GM19328 (cell line): ENCODE measurements around the gene MAP7.
"Not testable (repeated sequence)": the region's sequence is repeated elsewhere in the genome, so short reads cannot be mapped to it uniquely, and the experiment has no call there.

Experiments
- ATAC-seq: cut with Tn5 transposase; IDR thresholded peaks from one replicate; pipeline ENCODE4 v1.9.1; 2021; ENCODE audit warnings: mild to moderate bottlenecking, moderate library complexity; ENCODE audit not compliant: unreplicated experiment

MAP7 gene

DNA sequence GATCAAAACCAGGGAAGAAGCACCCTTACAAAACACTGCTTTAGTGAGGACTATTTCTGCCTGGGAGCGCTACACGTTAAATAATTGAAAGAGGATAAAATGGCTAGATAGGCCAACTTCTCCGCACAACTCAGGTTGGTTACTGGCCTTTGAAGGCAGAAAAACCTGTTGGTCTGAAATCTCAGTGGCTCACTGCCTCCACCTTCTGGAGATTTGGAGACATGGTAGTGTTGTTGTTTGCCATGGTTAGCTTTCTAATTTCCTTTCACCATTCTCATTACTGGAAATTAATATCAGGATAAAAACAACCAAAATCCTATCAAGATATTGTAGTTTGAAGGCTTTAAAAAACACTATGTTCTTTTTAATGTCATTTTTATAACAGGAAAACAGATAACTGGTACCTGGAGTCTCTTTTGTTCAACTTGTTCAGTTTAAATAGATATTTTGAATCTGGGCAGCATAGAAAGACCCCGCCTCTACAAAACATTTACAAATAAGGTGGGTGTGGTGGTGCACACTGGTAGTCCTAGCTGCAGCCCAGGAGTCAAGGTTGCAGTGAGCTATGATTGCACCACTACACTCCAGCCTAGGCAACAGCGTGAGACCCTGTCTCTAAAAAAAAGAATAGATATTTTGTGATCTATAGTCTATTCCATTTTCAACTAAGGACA lies 233.1 kb downstream of the MAP7 start:
- no peak for ATAC-seq

DNA sequence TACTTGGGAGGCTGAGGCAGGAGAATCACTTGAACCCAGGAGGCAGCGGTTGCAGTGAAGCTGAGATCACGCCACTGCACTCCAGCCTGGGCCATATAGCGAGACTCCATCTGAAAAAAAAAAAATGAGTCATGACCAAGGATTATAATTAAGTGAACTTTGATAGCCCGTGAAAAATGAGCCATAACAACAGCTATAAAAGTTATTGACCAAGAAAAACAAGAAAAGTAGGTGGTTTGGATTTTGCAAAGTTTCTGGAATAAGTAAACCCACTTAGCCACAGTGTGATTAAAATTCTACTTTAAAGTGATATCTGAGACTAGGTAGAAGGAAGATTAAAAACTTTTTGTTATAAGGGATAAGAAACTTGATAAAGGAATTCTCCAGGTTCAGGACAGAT lies 234.6 kb downstream of the MAP7 start:
- no peak for ATAC-seq

DNA sequence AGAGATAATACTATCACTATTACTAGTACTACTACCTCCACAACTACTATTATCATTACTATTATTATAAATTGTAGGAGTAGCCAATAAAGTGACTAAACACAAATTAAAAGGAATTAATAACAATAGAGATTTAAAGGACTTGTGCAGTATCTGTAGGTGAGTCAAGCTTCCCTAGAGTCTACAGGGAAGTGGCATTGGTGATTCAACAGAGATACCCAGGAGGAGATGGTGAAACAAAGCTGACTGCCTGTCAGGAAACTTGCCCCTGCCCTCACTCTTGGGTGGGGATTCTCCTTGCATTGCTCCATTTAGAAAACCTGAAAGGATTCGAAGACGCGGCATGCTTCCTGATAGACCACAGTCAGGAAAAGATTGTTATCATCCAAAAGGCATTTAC lies 237.2 kb downstream of the MAP7 start:
- no peak for ATAC-seq

- ATAC-seq = no peak
Observed at GRCh38 chr6:136309729-136310311, 240.4 kb downstream of the MAP7 start.

GRCh38 chr6:136309171-136309570 lies 241.1 kb downstream of the MAP7 start:
- no peak for ATAC-seq

GRCh38 chr6:136308469-136308868 lies 241.8 kb downstream of the MAP7 start:
- ATAC-seq = not testable (repeated sequence)

- ATAC-seq = no peak
Observed at GRCh38 chr6:136307351-136307750, 242.9 kb downstream of the MAP7 start.

GRCh38 chr6:136306466-136306865 lies 243.8 kb downstream of the MAP7 start:
- ATAC-seq = no peak

- ATAC-seq = no peak
Observed at GRCh38 chr6:136304410-136304809, 245.8 kb downstream of the MAP7 start.

DNA sequence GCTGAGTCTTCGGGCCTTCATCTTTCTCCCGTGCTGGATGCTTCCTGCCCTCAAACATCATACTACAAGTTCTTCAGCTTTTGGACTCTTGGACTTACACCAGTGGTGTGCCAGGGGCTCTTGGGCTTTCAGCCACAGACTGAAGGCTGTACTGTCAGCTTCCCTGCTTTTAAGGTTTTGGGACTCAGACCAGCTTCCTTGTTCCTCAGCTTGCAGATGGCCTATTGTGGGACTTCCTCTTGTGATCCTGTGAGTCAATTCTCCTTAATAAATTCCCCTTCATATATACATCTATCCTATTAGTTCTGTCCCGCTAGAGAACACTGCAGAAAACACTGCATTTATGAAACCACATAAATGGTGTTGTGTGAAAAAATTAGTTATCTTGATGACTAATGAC lies 246.7 kb downstream of the MAP7 start:
- ATAC-seq = no peak

DNA sequence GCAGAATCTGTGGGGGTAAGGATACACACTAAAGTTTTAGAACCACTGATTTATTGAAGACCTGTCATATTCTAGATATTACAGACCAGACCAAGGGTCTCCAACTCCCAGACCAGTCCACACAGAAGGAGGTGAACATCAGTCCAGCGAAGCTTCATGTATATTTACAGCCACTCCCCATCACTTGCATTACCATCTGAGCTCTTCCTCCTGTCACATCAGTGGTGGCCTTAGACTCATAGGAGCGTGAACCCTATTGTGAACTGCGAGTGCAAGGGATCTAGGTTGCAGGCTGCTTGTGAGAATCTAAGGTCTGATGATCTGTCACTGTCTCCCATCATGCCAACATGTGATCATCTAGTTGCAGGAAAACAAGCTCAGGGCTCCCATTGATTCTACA lies 255.6 kb downstream of the MAP7 start:
- no peak for ATAC-seq
